ENCODE results near the gene TRMT10B. TPM values are rescaled to one million over a fixed set of nuclear protein-coding genes. Genes with fewer than 3 reads are reported as not detected.
A peak's percentile ranks its signal among the peaks of the same experiment; 100 is the strongest.

The TRMT10B gene
- total and polyA plus RNA-seq, 2 of the 13 experiments (the other 11 are each of a cell fraction or from before 2014, with no cell fraction given), result 3.1 to 3.9 TPM

DNA sequence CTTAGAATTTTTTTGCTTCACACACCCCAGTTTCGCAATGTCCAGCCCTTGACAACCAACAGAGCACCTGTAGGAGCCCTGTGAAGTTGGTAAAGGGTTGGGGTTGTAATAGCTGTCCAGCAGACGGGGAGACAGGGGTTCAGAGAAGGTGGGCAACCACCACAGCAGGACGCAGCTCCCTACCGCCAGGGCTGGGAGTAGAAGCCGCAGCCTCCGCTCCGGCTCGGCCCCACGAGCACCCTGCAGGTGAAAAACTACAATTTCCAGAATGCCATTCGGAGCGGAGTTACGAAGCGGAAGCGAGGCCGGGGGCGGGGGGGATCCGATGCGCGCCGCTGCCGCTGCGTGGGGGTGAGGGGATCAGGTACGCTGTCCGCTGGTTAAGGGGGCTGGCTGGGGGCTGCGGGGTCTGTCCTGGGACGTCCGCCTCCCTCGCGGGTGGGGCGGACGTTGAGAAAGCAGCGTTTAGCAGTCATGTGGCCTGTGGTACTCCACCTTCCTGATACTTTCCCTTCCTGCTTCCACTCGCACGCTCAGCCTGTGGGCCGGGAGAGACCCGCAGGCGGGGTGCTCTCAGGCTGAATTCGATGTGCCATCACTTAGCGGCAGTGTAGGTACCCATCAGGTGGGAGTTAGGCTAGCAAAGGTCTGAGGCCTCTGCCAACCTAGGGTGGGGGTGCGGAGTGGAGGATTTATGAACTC, at the start of gene TRMT10B (continued):
- no peak for TF ChIP-seq ZIK1 (CRISPR knock-in tag; IDR thresholded peaks at IDR 0.05; ENCODE audit: borderline replicate concordance, low read depth)
- peak; percentile 32 for TF ChIP-seq HNRNPH1 (optimal IDR thresholded peaks at IDR 0.05; ENCODE audit: low read depth, low read length)
- TF ChIP-seq, protein P1, sequence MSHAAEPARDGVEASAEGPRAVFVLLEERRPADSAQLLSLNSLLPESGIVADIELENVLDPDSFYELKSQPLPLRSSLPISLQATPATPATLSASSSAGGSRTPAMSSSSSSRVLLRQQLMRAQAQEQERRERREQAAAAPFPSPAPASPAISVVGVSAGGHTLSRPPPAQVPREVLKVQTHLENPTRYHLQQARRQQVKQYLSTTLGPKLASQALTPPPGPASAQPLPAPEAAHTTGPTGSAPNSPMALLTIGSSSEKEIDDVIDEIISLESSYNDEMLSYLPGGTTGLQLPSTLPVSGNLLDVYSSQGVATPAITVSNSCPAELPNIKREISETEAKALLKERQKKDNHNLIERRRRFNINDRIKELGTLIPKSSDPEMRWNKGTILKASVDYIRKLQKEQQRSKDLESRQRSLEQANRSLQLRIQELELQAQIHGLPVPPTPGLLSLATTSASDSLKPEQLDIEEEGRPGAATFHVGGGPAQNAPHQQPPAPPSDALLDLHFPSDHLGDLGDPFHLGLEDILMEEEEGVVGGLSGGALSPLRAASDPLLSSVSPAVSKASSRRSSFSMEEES (CRISPR knock-in tag; IDR thresholded peaks at IDR 0.05), result no peak
- no peak for TF ChIP-seq PAF1 (CRISPR knock-in tag; IDR thresholded peaks at IDR 0.05)
- TF ChIP-seq, protein P2, sequence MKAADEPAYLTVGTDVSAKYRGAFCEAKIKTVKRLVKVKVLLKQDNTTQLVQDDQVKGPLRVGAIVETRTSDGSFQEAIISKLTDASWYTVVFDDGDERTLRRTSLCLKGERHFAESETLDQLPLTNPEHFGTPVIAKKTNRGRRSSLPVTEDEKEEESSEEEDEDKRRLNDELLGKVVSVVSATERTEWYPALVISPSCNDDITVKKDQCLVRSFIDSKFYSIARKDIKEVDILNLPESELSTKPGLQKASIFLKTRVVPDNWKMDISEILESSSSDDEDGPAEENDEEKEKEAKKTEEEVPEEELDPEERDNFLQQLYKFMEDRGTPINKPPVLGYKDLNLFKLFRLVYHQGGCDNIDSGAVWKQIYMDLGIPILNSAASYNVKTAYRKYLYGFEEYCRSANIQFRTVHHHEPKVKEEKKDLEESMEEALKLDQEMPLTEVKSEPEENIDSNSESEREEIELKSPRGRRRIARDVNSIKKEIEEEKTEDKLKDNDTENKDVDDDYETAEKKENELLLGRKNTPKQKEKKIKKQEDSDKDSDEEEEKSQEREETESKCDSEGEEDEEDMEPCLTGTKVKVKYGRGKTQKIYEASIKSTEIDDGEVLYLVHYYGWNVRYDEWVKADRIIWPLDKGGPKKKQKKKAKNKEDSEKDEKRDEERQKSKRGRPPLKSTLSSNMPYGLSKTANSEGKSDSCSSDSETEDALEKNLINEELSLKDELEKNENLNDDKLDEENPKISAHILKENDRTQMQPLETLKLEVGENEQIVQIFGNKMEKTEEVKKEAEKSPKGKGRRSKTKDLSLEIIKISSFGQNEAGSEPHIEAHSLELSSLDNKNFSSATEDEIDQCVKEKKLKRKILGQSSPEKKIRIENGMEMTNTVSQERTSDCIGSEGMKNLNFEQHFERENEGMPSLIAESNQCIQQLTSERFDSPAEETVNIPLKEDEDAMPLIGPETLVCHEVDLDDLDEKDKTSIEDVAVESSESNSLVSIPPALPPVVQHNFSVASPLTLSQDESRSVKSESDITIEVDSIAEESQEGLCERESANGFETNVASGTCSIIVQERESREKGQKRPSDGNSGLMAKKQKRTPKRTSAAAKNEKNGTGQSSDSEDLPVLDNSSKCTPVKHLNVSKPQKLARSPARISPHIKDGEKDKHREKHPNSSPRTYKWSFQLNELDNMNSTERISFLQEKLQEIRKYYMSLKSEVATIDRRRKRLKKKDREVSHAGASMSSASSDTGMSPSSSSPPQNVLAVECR (CRISPR knock-in tag; IDR thresholded peaks at IDR 0.05; ENCODE audit: borderline replicate concordance), result peak; percentile 67; the same call in 1 of the 2 replicates
- no peak for TF ChIP-seq ATRX (CRISPR knock-in tag; IDR thresholded peaks at IDR 0.05; ENCODE audit: borderline replicate concordance)
- TF ChIP-seq ZNF282 (IDR thresholded peaks at IDR 0.05; ENCODE audit: partially characterized antibody), result no peak
- TF ChIP-seq EHMT2 (IDR thresholded peaks at IDR 0.05; ENCODE audit: borderline replicate concordance, low read depth, low read length), result no peak
- TF ChIP-seq PLRG1 (conservative IDR thresholded peaks at IDR 0.05), result no peak
- TF ChIP-seq ZNF713 (CRISPR knock-in tag; IDR thresholded peaks at IDR 0.05), result no peak
- no peak for TF ChIP-seq NR3C1 (CRISPR knock-in tag; IDR thresholded peaks at IDR 0.05)
- peak; percentile 73 for TF ChIP-seq POLR2AphosphoS5 (IDR thresholded peaks at IDR 0.05; ENCODE audit: low read depth, low read length)
- no peak for TF ChIP-seq FOXM1 (CRISPR knock-in tag; IDR thresholded peaks at IDR 0.05)
- TF ChIP-seq, protein P3, sequence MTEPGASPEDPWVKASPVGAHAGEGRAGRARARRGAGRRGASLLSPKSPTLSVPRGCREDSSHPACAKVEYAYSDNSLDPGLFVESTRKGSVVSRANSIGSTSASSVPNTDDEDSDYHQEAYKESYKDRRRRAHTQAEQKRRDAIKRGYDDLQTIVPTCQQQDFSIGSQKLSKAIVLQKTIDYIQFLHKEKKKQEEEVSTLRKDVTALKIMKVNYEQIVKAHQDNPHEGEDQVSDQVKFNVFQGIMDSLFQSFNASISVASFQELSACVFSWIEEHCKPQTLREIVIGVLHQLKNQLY (CRISPR knock-in tag; IDR thresholded peaks at IDR 0.05), result no peak
- TF ChIP-seq, protein P4, sequence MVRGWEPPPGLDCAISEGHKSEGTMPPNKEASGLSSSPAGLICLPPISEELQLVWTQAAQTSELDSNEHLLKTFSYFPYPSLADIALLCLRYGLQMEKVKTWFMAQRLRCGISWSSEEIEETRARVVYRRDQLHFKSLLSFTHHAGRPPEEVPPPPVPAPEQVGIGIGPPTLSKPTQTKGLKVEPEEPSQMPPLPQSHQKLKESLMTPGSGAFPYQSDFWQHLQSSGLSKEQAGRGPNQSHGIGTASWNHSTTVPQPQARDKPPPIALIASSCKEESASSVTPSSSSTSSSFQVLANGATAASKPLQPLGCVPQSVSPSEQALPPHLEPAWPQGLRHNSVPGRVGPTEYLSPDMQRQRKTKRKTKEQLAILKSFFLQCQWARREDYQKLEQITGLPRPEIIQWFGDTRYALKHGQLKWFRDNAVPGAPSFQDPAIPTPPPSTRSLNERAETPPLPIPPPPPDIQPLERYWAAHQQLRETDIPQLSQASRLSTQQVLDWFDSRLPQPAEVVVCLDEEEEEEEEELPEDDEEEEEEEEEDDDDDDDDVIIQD (CRISPR knock-in tag; IDR thresholded peaks at IDR 0.05; ENCODE audit: low read depth), result no peak
- no peak for TF ChIP-seq JUND (CRISPR knock-in tag; IDR thresholded peaks at IDR 0.05)
- no peak for TF ChIP-seq SCMH1 (CRISPR knock-in tag; IDR thresholded peaks at IDR 0.05; ENCODE audit: borderline replicate concordance)
- TF ChIP-seq ZNF780A (CRISPR knock-in tag; IDR thresholded peaks at IDR 0.05), result no peak
- TF ChIP-seq DMAP1 (CRISPR knock-in tag; IDR thresholded peaks at IDR 0.05), result no peak
- TF ChIP-seq ZNF431 (CRISPR knock-in tag; IDR thresholded peaks at IDR 0.05; ENCODE audit: borderline replicate concordance, low read depth), result no peak
- no peak for TF ChIP-seq ADNP (CRISPR knock-in tag; IDR thresholded peaks at IDR 0.05)
- TF ChIP-seq ZNF549 (CRISPR knock-in tag; IDR thresholded peaks at IDR 0.05), result no peak
- TF ChIP-seq FIP1L1 (IDR thresholded peaks at IDR 0.05; ENCODE audit: borderline replicate concordance, insufficient read depth, low read depth, low read length), result no peak
- TF ChIP-seq ZNF777 (CRISPR knock-in tag; IDR thresholded peaks at IDR 0.05), result no peak
